GM21360 (cell line): ENCODE data around the gene RFX3.
A peak's percentile ranks its signal among the peaks of the same experiment; 100 is the strongest.

Experiments used
- ATAC-seq: cut with Tn5 transposase; IDR thresholded peaks from one replicate; pipeline ENCODE4 v1.9.1; 2021; ENCODE audit warnings: mild to moderate bottlenecking, moderate library complexity; ENCODE audit not compliant: unreplicated experiment

Gene RFX3

DNA sequence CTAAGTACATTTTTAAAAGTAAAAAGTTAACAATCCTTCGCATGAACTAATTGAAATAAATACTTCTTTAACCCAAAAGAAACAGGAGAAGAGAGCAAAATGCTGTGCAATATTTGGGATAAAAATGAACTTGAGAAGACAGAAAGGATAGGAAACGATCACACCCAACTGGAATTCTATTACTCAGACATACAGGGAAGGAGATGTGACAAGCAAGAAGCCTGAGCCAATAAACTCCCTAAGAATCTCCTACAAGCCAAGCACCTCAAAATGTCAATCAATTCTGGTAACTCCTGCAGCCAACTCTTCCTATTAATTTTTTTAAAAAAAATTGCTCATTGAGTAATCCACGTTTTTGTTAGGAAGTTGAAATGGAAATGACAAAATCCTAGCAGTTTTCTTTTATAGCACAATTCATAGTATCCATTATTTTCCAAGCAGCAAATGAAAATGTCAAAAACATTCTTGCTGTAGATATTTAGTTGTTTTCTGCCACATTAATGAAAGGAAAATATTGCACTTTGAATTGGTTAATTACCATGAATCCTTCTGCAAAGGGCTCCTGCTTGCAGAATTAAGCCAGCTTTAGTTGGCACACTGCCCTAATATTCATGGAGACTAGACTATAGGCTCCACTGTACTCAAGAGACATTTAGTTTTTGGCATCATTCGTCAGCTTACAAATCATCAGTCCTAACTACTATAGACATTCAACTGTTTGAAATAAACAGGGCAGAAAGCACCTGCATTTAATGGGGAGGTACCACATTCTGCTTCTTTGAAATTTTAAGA is 89.0 kb downstream of the RFX3 start:
- ATAC-seq, result no peak

DNA sequence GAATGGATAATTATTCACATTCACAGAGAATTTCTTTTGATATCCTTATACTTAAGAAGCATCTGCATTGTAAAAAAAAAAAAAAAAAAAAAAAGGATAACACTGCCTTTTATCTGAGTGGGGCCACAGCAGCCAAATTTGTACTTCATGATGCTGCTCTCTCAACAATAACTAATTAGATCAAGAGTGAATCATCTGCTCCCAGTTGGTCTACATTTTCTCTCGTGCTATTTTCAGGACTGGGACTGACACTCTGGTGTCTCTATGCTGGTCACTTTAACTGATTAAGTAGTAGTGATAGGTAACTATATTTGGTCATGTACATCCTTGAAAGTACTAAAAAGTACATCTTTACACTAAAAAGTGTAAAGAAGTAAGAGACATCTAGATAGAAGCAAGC is 90.1 kb downstream of the RFX3 start:
- ATAC-seq, result no peak

DNA sequence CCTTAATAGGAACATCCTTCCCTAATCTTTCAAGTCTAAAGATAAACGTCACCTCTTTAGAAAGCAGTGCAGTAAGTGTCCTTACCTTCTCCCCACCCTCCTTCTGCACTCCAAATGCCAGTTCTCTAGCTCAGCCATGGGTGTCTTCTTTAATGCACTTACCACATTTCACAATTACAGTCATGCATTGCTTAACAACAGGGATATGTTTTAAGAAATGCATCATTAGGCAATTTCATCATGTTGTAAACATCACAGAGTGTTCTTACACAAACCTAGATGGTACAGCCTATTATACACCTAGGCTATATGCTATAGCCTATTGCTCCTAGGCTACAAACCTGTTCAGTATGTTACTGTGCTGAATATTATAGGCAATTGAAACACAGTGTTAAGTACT is 91.2 kb downstream of the RFX3 start:
- no peak for ATAC-seq

DNA sequence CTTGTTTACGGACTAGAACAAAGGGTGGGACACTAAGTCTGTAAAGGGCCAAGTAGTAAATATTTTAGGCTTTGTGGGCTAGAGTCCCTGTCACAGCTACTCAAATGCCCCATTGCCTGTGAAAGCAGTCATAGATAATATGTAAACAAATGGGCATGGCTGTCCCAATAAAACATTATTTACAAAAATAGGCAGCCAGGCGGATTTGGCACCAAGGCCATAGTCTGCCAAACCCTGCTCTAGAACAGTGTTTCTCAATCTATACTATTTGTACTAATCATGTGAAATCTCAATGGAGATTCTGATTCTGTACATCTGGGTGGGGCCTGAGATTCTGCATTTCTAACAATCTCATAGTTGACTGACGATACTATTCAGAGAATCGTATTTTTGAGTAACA is 92.0 kb downstream of the RFX3 start:
- no peak for ATAC-seq

DNA sequence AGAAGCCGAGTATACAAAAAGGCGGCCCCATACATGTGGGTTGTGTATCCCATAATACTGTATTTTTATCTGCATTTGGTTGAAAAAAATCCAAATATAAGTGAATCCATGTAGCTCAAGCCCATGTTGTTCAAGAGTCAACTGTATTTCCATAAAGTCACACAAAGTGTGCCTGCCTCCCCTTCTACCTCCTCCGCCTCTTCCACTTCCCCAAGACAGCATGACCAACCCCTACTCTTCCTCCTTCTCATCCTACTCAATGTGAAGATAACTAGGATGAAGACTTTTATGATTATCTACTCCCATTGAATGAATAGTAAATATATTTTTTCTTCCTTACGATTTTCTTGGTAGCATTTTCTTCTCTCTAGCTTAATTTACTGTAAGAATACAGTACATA is 92.7 kb downstream of the RFX3 start:
- ATAC-seq, result no peak

DNA sequence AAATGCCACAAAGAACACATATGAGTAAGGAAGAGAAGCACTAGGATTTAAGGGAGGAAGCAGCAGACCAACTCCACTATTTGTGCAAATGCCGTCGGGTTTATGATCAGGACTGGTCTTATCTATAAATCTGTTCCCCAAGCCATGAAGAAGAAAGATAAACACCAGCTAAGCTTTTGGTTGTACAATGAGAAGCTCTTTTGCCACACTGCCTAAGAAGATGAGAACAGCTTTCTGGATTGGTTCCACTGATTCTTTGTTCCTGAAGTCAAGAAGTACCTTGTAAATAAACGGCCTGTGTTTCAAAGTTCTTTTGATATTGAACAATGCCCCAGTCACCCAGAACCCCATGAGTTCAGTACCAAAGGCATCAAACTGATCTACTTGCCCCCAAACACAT is 93.9 kb downstream of the RFX3 start:
- no peak for ATAC-seq

DNA sequence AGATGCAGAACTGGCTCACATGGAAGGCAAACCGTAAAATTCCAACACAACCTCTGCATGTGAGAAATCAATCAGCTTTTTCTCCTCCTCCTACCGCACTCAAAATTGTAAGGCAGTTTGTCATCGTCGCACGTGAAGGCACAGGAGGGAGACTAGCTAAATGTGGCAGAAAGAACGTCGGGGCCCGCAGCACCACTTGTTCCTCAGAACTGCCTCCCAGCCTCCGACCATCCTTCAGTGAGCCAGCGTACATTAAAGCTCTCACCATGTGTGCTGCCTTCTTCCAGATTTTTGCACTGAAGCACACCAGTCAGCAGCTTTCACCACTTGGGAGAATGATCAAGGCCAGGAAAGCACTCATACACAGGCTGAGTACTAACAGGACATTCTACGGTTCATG is 105.9 kb downstream of the RFX3 start:
- ATAC-seq, result no peak

DNA sequence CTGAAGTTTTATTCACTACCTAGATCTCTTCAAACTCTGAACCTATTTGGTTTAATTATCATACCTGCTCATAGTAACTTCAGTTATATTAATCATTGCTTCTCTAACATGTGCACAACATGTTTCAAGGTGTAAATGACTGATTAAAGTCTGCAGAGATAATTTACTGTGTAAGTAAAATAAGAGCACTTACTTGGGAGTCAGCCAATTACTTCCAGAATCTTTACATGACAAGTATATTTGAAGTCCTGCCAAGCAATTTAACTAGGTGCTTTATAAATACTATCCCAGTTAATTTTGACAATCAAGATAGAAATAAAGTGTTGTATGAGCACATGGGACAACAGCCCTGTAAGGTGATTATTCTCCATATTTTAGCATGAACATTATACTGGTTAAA is 109.9 kb downstream of the RFX3 start:
- ATAC-seq, result no peak

DNA sequence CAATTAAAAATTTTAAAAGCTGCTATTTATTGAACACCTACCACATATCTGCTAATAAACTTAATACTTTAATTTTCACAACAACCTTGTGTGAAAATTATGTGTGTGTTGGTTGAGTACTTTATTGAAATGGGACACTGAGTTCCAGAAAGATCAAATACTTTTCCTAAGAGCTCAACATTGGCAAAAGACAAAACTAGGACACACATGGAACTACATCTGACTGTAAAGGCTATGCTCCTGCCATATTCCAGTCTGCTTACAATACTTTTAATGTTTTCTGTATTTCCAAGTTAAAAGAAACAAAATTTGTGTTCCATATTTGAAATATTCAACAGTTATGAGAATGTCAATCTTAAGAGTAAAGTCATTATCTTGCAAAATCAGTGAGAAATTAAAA is 111.8 kb downstream of the RFX3 start:
- no peak for ATAC-seq

DNA sequence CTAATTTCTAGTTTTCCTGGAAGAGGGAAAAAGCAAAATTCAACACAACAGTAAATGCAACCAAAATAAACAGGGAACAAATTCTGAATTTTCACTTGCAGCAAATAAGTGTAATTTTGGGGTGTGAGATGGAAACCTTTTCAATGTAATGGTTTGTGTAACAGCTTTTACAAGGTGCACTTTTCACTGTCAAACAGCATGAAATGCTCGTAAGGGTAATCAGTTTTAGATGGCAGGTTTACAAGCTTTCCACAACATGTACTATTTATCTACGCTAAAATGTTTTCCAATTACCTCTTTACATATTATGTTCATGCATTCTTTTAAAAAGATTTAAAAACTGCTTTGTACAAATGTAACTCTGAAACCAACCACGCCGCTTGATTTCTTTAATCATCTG is 115.3 kb downstream of the RFX3 start:
- no peak for ATAC-seq

DNA sequence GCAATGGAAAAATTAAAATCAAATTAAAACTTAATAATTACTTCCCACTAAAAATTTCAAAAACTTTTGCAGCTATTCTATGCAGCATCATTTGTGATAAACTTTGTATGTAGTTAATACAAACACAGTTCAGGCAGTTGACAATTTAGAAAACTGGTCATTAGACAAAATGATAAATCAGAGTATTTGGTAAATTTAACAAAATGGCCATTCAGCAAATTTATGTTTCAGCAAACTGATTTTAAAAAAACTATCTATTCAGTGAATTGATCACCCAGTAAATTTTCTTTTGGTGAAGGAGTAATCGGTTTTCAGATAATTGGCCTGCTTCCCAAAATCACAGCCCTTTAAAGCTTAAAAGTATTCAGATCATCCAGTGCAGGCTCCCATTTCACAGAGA is 116.3 kb downstream of the RFX3 start:
- ATAC-seq, result no peak

DNA sequence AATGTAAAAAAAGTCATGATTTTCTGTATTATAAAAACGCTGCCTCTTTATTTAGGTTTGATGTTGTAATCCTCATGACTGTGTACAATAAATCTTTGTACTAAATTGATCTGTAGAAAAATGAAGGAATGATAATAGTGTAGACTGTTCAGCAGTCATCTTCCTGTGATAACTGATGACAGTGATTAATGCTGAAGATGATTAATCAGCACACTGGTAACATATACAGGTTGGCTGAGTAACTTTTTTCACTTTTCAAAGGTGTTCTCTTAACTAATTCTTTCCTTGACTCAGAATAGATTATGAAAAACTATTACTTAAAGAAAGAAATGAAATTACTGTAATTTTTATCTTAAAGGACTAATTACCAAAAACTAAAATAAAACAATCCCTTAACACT is 122.5 kb downstream of the RFX3 start:
- no peak for ATAC-seq

DNA sequence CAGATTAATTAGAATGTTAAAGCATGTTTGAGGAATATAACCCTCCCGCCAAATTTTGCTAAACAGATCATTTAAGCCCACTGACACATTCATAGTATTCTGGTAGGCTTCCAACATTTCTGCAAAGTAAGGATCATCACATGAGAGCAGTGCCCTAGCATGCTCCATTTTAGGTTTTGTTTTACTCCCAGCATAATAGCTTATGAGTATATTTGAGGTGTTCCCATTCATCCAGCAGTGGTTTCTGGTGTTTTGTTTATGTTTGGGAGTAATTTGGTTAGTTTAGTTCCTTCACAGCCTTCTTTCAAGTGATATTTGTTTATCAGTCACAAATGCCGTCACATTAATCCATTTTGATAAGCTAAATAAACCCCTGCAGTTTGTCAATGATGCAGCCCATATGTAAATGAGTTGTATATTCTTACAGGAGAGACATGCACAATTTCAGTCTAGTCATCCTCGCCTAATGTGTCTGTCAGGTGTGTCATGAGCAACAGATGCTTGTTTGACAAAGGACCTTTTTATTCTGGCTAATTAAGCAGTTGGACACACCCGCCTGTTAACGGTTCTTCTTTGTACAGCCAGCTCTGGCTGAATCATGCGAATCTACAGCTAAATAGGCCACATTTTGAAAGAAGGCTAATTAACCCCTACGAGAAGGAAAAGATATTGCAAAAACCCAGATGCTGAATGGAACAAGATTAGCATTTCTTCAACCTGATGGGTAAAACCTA is 124.4 kb downstream of the RFX3 start:
- ATAC-seq, result no peak

DNA sequence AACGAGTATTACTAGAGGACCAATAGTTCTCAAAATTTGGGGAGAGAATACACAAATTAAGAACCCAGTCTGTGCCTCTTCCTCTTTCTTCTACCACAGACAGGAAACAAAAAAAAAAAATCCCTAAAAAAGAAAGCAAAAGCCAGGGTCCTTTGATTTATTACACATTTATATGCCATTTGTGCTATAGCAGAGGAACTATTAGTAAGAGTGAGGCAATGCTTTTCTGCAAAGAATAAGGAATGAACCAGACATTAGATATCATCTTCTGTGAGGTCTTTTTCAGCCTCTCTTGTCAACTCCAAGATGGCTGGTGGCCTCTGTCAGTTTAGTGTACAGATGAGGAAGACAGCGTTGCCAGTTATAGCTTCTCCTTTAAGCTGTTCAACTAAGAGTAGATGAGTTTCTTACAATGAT is 127.6 kb downstream of the RFX3 start:
- peak; percentile 48 for ATAC-seq

DNA sequence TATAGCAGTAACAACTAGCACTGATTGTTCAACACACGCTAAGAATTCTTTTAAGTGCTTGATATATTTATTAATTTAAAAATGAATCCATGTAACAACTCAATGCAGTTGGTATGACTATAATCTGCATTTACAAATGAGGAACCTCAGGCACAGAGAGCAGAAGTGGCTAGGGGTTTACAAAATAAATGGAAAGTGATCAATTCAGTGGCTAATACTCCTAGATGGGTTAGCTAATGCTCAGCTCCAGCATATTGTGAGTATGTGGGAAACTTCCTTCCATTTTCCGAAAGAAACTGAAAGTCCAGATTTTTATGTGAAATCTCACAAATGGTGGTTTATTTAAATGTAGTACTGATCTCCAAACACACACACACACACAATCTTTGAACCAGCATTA is 128.0 kb downstream of the RFX3 start:
- ATAC-seq, result peak; percentile 25

DNA sequence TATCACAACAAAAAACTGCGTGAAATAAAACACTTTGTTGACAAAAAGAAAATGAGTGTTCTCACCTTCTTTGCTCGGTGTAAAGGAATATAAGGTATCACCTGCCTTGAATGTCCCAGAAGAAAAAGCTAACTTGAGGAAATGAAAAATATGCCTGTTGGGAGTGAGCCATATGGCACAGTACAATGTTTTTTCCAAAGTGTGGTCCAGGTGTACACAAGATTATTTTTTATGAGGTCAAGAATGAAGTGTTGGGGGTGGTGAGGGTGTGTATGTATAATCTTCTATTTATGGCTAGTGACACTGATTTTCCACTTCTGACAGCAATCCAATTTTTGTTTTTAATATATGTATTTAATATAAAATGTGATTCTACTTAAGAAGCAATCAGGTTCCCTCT is 134.4 kb downstream of the RFX3 start:
- ATAC-seq, result no peak

DNA sequence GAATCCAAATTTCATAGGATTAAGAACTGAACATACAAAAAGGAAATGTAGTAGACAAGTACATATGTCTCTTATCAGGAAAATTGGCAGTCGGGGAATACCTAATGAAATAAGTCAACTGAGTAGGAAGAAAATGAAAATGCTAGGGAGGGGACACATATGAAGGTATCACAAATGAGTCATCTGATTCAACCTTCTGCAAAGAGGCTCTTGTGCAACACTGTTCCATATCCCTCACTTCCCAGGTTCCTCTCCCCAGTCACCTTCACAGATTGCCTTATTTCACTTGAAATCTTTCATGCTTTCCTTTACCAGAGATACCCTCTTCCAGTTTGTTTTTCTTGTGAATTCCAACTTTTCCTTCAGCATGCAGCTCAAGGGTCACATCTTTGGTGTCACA is 139.0 kb downstream of the RFX3 start:
- ATAC-seq, result no peak

DNA sequence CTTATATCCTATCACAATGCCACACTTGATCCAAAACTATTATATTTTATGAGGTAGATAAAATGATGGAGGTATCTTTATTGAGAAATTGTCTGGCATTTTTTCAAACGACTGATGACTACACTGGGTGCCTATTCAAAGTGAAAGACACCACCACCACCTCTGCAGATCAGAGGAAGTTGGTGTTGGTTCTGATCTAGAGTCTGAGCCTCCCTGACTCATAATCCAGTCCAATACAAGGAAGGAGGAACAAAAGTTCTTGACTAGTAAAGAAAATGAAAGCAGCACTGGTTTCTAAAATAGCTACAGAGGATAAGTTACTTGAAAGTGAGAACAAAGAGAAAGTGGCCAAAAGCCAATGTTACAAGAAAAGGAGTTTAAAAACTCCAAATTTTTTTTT is 139.9 kb downstream of the RFX3 start:
- peak; percentile 98 for ATAC-seq

DNA sequence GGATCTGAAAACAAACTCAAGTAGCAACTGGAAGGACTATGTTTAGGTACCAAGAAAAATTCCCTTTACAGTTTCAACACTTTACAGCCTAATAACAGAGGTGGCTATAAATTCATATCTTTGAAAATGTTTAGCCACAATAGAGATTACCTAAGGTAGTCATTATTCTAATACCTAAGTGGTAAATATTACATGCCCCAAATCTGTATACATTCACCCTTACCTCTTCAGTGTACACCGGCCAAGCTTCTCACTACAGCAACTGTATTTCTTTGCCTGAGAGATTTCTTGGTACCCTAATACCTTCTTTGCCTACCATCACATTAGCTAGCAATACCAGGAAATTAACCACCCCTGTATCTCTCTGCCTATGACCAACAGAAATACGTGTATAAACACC is 154.0 kb downstream of the RFX3 start:
- ATAC-seq, result no peak

DNA sequence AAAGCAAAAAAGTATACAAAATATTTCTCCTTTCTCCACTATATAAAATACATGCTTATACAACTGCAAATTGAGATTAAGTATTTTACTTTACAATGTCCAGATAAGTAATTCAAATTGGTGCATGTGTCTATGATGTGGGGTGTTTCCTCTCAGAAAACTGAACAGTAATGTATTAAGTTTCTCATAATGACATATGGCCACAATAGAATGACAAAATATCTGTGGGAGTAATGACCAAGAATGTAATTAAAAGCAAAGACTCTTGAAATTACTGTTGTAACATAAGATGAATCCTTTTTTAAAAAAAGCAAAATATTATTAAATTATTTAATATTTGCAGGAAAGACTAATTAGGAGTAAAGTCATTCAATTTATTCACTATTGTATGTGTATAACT is 155.1 kb downstream of the RFX3 start:
- no peak for ATAC-seq

DNA sequence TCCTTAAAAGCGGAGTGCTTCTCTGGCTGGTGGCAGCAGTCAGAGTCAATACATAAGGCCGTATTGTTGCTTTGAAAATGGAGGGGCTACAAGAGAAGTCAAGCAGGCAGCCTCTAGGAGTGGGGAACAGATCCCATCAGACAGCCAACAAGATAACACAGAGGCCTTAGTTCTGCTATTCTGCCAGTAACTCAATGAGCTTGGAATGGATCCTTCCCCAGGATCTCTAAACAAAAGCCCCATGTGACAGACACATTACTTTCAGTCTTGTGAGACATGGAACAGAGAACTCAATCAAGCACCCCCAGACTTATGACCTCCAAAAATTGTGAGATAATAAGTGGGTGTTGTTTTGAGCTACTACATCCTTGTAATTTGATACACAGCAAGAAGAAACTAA is 158.6 kb downstream of the RFX3 start:
- no peak for ATAC-seq

DNA sequence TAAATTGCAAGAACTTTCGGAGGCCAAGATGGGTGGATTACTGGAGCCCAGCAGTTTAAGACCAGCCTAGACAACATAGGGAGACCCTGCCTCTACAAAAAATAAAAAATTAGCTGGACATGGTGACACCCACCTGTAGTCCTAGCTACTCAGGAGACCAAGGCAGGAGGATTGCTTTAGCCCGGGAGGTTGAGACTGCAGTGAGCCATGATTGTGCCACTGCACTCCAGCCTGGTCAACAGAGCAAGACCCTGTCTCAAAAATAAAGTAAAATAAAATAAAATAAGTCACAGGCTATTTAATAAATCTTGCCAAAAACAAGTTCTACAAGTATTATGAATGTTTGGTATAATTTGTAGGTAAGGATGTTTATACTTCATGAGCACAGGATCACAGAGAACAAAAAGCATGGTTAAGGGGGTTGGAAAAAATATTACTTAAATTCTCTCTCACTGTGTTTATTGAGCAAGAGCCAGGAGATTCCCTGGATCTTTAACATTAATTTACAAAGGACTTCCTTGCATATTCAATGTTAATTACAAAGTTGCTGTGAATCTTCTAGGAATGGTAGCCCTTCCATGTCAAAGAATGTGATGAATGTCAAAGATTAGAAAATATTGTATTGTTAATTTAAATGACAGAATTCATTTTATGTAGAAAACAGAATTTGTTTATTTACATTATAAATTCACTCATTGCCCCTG is 164.0 kb downstream of the RFX3 start:
- ATAC-seq, result no peak
